HG03025 (cell line): ENCODE data around the gene GID4.

Experiments used
- ATAC-seq: cut with Tn5 transposase; IDR thresholded peaks from one replicate; pipeline ENCODE4 v1.9.1; 2021; ENCODE audit warnings: mild to moderate bottlenecking, moderate library complexity; ENCODE audit not compliant: unreplicated experiment, low FRiP score

Gene GID4

DNA sequence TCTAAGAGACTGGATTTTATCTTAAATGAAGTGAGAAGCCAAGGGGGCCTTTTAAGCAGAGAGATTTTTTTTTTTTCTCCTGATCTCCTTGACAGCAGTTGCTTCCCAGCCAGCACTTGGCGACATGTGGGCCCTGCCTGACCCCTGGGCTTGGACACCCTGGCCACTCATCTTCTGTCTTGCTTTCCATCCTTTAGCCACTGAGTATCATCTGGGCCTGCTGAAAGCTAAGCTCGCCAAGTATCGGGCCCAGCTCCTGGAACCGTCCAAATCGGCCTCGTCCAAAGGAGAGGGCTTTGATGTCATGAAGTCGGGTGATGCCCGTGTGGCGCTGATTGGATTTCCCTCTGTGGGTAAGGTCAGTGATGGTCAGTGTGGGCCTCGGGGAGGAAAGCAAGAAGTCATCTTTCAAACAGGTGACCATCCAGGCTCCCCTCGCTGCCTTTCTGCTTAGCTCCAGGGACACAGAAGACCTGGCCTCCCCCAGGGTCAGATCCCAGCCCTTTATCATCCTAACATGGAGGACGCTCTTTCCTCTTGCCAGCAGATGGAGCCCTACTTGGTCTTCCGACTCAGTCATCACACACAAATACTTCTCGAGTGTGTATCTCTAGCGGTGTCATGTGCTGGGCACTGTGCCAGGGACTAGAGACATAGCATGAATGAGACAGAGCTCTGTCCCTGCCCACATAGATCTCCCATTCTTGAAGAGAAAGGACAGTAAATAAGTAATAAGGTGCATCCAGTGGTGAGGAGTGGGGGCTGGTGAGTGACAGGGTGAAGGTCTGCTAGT lies 54.6 kb downstream of the GID4 start:
- no peak for ATAC-seq

DNA sequence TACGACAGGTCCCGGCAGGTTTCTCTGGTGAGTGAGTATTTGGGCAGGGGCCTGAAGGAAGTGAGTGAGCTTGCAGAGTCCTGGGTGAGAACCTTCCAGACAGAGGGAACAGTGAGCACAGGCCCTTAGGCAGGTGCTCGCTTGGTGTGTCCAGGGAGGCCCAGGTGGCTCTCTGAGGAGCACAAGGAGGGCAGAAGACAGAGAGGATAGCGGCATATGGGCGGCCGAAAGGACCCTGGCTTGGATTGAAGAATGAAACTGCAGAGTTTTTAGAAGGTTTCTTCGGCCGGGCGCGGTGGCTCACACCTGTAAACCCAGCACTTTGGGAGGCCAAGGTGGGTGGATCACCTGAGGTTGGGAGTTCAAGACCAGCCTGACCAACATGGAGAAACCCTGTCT lies 55.2 kb downstream of the GID4 start:
- no peak for ATAC-seq

GRCh38 chr17:18099516-18099915 lies 60.3 kb downstream of the GID4 start:
- ATAC-seq: no peak

- no peak for ATAC-seq
These were observed 61.4 kb downstream of the GID4 start for GRCh38 chr17:18100616-18101015.

GRCh38 chr17:18101828-18102227 lies 62.6 kb downstream of the GID4 start:
- ATAC-seq: no peak

DNA sequence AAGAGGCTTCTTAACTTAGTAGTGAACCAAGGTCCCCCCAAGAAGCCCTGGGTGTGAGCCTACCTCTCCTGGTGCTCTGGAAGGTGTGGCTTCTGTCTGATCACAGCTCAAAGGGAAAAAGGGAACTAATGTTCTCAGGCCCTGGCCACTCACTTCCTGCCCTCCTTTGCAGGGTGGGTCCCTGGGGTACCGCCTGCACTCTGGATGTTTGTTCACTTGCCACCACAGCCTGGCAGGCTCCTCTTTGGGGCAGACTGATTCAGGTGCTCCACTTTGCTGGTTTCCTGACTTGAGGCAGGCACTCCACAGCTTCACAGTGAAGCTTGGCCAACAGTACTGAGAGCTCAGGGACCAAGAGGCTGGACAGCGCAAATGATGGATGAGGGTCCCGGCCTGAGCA lies 63.4 kb downstream of the GID4 start:
- ATAC-seq: no peak

GRCh38 chr17:18105027-18105426 lies 65.8 kb downstream of the GID4 start:
- ATAC-seq: no peak

GRCh38 chr17:18105595-18105994 lies 66.4 kb downstream of the GID4 start:
- ATAC-seq: no peak

DNA sequence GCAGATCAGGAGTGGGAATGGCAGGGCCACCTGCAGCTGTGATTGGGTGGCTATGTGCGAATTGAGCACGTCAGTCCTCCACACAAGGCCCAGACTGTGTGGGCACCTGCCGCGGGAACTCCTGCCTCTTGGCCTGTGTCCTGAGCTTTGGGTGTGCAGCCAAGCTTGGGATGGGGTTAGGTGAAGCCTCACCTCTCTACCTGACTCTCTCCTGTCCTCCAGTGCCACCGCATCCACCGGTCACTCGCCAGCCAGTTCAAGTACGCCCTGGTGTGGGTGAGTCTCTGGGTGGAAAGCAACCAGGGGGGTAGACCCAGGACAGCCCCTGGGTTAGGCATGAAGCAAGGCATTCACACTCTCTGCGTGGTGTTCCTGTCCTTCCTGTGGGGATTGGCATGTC lies 67.0 kb downstream of the GID4 start:
- no peak for ATAC-seq

GRCh38 chr17:18107061-18107790 lies 68.0 kb downstream of the GID4 start:
- ATAC-seq: no peak

GRCh38 chr17:18107971-18108370 lies 68.8 kb downstream of the GID4 start:
- ATAC-seq: no peak

DNA sequence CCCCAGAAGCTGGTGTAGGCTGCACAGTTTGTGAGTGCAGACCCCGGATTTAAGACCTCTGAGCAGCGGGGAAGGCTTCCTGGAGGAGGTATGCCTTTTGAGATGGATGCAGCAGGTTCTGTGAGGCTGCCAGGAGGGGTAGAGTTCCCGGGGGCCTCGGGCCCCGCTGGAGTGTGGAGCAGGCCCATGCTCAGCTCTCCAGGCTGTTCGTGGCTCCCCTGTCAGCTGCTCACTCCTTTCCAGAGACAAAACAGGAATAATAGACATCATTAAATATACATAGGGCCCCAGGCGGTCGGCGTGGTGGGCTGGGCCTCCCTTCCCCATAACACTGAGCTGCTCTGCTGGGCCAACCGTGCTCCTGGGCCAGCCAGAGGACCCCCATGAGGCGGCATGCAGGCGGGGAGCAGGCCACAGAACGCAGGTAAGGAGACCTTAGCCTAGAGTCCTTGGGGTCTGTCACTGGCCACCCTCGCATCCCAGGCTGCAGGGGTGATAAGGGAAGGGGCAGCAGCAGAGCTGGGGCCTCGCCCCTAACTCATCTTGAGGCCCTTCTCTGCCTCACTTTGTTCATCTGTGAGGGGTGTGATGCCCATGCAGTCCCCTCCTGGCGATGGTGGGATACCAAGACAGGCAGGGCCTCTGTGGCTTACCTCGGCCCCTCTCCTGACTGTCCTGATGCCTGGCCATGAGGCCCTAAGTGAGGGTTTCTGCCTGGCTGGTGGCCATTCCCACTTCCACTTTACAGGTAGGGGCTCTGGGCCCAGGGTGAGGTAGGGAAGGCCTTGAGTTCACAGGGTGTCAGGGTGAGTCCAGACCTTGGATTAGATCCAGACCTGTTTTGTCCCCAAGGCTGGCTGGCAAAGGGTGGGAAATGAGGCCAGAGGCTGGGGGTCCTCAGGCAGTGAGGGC lies 69.4 kb downstream of the GID4 start, which contains the start of gene MYO15A:
Gene MYO15A, plus strand, starts transcription at position 356 of the 912 bp plus-strand sequence. CDS start 10,045 bp downstream, outside the sequence.
- no peak for ATAC-seq

GRCh38 chr17:18109935-18110485 lies 70.8 kb downstream of the GID4 start:
- no peak for ATAC-seq

DNA sequence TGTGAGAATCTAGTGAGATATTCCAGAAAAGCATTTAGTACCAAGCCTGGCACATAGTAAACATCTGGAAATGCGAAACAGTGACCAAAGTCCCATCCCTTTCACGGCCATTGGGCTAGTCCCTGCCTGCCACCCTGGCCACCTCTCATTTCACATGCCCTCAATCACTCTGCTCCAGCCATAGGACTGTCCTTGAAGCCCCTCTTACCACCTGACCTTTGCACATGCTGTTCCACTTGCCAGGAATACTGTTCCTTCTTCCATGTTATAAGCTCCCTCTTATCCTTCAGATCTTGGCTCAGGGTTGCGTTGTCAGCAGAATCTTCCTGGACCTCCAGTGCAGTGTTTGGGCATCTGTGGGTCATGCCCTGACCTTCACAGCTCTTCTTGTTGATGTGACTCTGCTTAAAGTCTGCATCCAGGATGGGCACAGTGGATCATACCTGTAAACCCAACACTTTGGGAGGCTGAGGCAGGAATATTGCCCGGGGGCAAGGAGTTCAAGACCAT lies 71.5 kb downstream of the GID4 start:
- no peak for ATAC-seq

GRCh38 chr17:18111330-18111971 lies 72.2 kb downstream of the GID4 start:
- ATAC-seq: no peak

DNA sequence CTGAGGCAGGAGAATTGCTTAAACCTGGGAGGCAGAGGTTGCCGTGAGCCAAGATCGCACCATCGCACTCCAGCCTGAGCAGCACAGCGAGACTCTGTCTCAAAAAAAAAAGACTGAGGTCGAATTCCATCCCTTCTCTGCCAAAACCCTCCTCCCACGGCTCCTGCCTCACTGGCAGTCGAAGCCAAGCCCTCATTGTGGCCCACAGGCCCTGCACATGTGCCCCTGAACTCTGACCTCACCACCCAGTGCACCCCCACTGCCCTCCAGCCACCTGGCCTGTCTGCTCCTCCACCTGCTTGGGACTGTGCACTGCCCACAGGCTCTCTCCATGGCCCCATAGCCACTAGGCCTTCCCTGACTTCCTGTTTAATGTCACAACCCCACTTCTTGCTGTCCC lies 76.3 kb downstream of the GID4 start:
- no peak for ATAC-seq

GRCh38 chr17:18116078-18116477 lies 76.9 kb downstream of the GID4 start:
- no peak for ATAC-seq

DNA sequence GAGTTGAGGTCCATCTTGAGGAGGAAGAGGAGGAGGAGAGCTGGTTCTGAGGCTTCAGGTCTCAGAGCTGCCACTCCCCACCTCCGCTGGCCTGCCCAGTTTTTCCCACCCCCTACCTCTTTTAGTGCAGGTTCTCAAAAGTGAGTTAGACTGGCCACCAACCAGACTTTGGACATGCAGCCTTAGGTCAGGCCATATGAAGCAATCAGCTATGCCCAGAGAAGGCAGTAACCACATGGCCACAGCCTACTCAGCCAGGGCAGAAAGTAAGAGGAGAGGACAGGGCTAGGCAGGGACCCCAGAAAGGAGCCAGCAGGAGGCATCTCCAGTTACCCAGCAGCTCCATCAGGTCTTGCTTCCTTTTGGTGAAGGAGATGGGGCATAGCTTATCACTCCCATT lies 78.3 kb downstream of the GID4 start:
- no peak for ATAC-seq
